ENCODE results near the gene SESTD1. TPM values are rescaled to one million over a fixed set of nuclear protein-coding genes. Genes with fewer than 3 reads are reported as not detected.

Gene SESTD1, protein sequence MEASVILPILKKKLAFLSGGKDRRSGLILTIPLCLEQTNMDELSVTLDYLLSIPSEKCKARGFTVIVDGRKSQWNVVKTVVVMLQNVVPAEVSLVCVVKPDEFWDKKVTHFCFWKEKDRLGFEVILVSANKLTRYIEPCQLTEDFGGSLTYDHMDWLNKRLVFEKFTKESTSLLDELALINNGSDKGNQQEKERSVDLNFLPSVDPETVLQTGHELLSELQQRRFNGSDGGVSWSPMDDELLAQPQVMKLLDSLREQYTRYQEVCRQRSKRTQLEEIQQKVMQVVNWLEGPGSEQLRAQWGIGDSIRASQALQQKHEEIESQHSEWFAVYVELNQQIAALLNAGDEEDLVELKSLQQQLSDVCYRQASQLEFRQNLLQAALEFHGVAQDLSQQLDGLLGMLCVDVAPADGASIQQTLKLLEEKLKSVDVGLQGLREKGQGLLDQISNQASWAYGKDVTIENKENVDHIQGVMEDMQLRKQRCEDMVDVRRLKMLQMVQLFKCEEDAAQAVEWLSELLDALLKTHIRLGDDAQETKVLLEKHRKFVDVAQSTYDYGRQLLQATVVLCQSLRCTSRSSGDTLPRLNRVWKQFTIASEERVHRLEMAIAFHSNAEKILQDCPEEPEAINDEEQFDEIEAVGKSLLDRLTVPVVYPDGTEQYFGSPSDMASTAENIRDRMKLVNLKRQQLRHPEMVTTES
- total RNA-seq, result 12.5 and 14.7 TPM in 2 replicates

DNA sequence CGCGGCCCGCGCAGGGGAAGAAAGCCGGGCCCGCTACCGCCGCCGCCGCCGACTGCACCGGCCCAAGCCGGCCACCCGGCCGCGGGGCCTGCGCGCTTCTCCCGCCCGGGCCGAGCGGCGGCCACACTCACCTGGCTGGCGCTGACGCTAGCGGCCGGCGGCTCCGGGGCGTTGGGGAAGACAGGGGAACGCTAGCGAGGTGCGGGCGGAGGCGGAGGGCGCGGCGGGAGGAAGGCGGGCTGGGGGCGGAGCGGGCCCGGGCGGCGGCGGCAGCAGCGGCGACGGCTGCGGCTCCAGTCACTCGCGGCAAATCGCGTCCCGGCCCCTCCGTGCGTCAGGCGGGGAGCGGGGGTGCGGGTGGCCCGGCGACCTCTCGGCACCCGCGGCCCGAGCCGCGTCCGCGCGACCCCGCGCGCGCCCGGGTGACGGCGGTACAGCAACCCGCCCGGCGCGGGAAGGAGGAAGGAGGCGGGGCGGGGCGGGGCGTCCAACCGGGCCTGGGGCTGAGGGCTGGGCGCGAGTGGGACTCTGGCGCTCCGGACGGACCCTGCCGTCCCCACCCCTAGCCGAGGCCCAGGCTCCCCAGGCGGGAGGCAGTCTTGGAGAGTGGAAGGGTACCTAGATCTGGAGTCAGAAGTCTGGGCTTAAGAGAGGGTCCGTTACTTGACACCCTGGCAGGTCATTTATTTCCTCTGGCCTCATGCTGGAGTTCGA, at the start of gene SESTD1:
Gene SESTD1, minus strand, starts transcription at position 465 of the 714 bp plus-strand sequence. CDS start 72,991 bp downstream, outside the sequence.

Other genes starting within 250 kb of the SESTD1 start
- 0.17 TPM in 1 of 2 replicates, not detected in the other for gene CCDC141, start 214.7 kb downstream of the SESTD1 start, total RNA-seq

Measured in pericardium fibroblast (primary cell).